ENCODE results near the gene ABCB9.

- TF ChIP-seq, protein P1, sequence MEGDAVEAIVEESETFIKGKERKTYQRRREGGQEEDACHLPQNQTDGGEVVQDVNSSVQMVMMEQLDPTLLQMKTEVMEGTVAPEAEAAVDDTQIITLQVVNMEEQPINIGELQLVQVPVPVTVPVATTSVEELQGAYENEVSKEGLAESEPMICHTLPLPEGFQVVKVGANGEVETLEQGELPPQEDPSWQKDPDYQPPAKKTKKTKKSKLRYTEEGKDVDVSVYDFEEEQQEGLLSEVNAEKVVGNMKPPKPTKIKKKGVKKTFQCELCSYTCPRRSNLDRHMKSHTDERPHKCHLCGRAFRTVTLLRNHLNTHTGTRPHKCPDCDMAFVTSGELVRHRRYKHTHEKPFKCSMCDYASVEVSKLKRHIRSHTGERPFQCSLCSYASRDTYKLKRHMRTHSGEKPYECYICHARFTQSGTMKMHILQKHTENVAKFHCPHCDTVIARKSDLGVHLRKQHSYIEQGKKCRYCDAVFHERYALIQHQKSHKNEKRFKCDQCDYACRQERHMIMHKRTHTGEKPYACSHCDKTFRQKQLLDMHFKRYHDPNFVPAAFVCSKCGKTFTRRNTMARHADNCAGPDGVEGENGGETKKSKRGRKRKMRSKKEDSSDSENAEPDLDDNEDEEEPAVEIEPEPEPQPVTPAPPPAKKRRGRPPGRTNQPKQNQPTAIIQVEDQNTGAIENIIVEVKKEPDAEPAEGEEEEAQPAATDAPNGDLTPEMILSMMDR (IDR thresholded peaks at IDR 0.05) = no peak
- no peak for TF ChIP-seq POLR2A (IDR thresholded peaks at IDR 0.05)
- TF ChIP-seq POLR2AphosphoS5 (IDR thresholded peaks at IDR 0.05) = no peak
- no peak for TF ChIP-seq EP300 (IDR thresholded peaks at IDR 0.05)
Observed at GRCh38 chr12:122988036-122988435, 21.8 kb upstream of the ABCB9 start.

Measured in suprapubic skin (tissue), 4 donors.